ENCODE results near the gene HIVEP3.

The HIVEP3 gene

GRCh38 chr1:41749991-41750745 is 168.6 kb downstream of the HIVEP3 start:
- TF ChIP-seq POU2F2 (IDR thresholded peaks at IDR 0.05; ENCODE audit: low read depth, low read length) (no peak), PAX5 (IDR thresholded peaks at IDR 0.05; ENCODE audit: insufficient read depth, low read length, severe bottlenecking) (no peak), SPI1 (IDR thresholded peaks at IDR 0.05; ENCODE audit: low read depth, low read length) (no peak; the same call in 1 of the 2 replicates), POLR2A (IDR thresholded peaks at IDR 0.05; ENCODE audit: low read depth, low read length) (no peak), POLR2AphosphoS5 (IDR thresholded peaks at IDR 0.05; ENCODE audit: low read depth, low read length) (no peak), TAF1 (IDR thresholded peaks at IDR 0.05; ENCODE audit: low read depth, low read length) (no peak)
- DNase-seq (ENCODE audit: insufficient read length, low spot score) (no peak), FAIRE-seq (peak; percentile 52)

- no peak for DNase-seq (ENCODE audit: insufficient read length, low spot score)
- no peak for FAIRE-seq
- TF ChIP-seq POU2F2 (IDR thresholded peaks at IDR 0.05; ENCODE audit: low read depth, low read length) (peak; percentile 13; the same call in 1 of the 2 replicates), SPI1 (IDR thresholded peaks at IDR 0.05; ENCODE audit: low read depth, low read length) (peak; percentile 73), TAF1 (IDR thresholded peaks at IDR 0.05; ENCODE audit: low read depth, low read length) (no peak)
These were observed 173.7 kb downstream of the HIVEP3 start for GRCh38 chr1:41745022-41745421.

- DNase-seq (ENCODE audit: insufficient read length, low spot score) = no peak
These were observed 175.4 kb downstream of the HIVEP3 start for GRCh38 chr1:41743366-41743765.

GRCh38 chr1:41742219-41742618 is 176.5 kb downstream of the HIVEP3 start:
- no peak for DNase-seq (ENCODE audit: insufficient read length, low spot score)
- TF ChIP-seq SPI1 (IDR thresholded peaks at IDR 0.05; ENCODE audit: low read depth, low read length) = no peak
- no peak for TF ChIP-seq POLR2A (IDR thresholded peaks at IDR 0.05; ENCODE audit: low read depth, low read length)
- no peak for TF ChIP-seq TAF1 (IDR thresholded peaks at IDR 0.05; ENCODE audit: low read depth, low read length)
- no peak for FAIRE-seq

More at GRCh38 chr1:41743366-41743765, 175.4 kb downstream of the HIVEP3 start:
- no peak for FAIRE-seq
- TF ChIP-seq SPI1 (IDR thresholded peaks at IDR 0.05; ENCODE audit: low read depth, low read length) (no peak), PAX5 (IDR thresholded peaks at IDR 0.05; ENCODE audit: insufficient read depth, low read length, severe bottlenecking) (no peak), TAF1 (IDR thresholded peaks at IDR 0.05; ENCODE audit: low read depth, low read length) (no peak), POU2F2 (IDR thresholded peaks at IDR 0.05; ENCODE audit: low read depth, low read length) (no peak), POLR2AphosphoS5 (IDR thresholded peaks at IDR 0.05; ENCODE audit: low read depth, low read length) (no peak), POLR2A (IDR thresholded peaks at IDR 0.05; ENCODE audit: low read depth, low read length) (no peak)

GRCh38 chr1:41741244-41741643 is 177.5 kb downstream of the HIVEP3 start:
- FAIRE-seq = no peak
- TF ChIP-seq PAX5 (IDR thresholded peaks at IDR 0.05; ENCODE audit: insufficient read depth, low read length, severe bottlenecking) (no peak), TAF1 (IDR thresholded peaks at IDR 0.05; ENCODE audit: low read depth, low read length) (no peak), SPI1 (IDR thresholded peaks at IDR 0.05; ENCODE audit: low read depth, low read length) (no peak), POU2F2 (IDR thresholded peaks at IDR 0.05; ENCODE audit: low read depth, low read length) (no peak), POLR2AphosphoS5 (IDR thresholded peaks at IDR 0.05; ENCODE audit: low read depth, low read length) (no peak), POLR2A (IDR thresholded peaks at IDR 0.05; ENCODE audit: low read depth, low read length) (no peak)
- DNase-seq (ENCODE audit: insufficient read length, low spot score) = no peak

- peak; percentile 65 for TF ChIP-seq SPI1 (IDR thresholded peaks at IDR 0.05; ENCODE audit: low read depth, low read length)
- no peak for TF ChIP-seq POU2F2 (IDR thresholded peaks at IDR 0.05; ENCODE audit: low read depth, low read length)
- DNase-seq (ENCODE audit: insufficient read length, low spot score) = no peak
- FAIRE-seq = no peak
These were observed 178.0 kb downstream of the HIVEP3 start for GRCh38 chr1:41740630-41741239.

- DNase-seq (ENCODE audit: insufficient read length, low spot score) (no peak), FAIRE-seq (no peak)
- TF ChIP-seq POU2F2 (IDR thresholded peaks at IDR 0.05; ENCODE audit: low read depth, low read length) = no peak
- no peak for TF ChIP-seq SPI1 (IDR thresholded peaks at IDR 0.05; ENCODE audit: low read depth, low read length)
- TF ChIP-seq PAX5 (IDR thresholded peaks at IDR 0.05; ENCODE audit: insufficient read depth, low read length, severe bottlenecking) = no peak
- TF ChIP-seq POLR2A (IDR thresholded peaks at IDR 0.05; ENCODE audit: low read depth, low read length) = no peak
- no peak for TF ChIP-seq TAF1 (IDR thresholded peaks at IDR 0.05; ENCODE audit: low read depth, low read length)
- no peak for TF ChIP-seq POLR2AphosphoS5 (IDR thresholded peaks at IDR 0.05; ENCODE audit: low read depth, low read length)
These were observed 178.7 kb downstream of the HIVEP3 start for GRCh38 chr1:41740058-41740457.

- DNase-seq (ENCODE audit: insufficient read length, low spot score) (peak; percentile 54), FAIRE-seq (peak; percentile 91)
- TF ChIP-seq POLR2A (IDR thresholded peaks at IDR 0.05; ENCODE audit: low read depth, low read length) = no peak
- no peak; the same call in 1 of the 2 replicates for TF ChIP-seq POLR2AphosphoS5 (IDR thresholded peaks at IDR 0.05; ENCODE audit: low read depth, low read length)
- TF ChIP-seq TAF1 (IDR thresholded peaks at IDR 0.05; ENCODE audit: low read depth, low read length) = peak; percentile 46; the same call in 1 of the 2 replicates
- TF ChIP-seq PAX5 (IDR thresholded peaks at IDR 0.05; ENCODE audit: insufficient read depth, low read length, severe bottlenecking) = peak; percentile 18
- 0 out of 2 replicates have a peak, but pooled peaks have one; percentile 13 for TF ChIP-seq SPI1 (IDR thresholded peaks at IDR 0.05; ENCODE audit: low read depth, low read length)
- TF ChIP-seq POU2F2 (IDR thresholded peaks at IDR 0.05; ENCODE audit: low read depth, low read length) = no peak
These were observed 179.4 kb downstream of the HIVEP3 start for GRCh38 chr1:41739061-41739955.

- DNase-seq (ENCODE audit: insufficient read length, low spot score) (no peak), FAIRE-seq (peak; percentile 77)
- TF ChIP-seq POU2F2 (IDR thresholded peaks at IDR 0.05; ENCODE audit: low read depth, low read length) (no peak), POLR2AphosphoS5 (IDR thresholded peaks at IDR 0.05; ENCODE audit: low read depth, low read length) (no peak), PAX5 (IDR thresholded peaks at IDR 0.05; ENCODE audit: insufficient read depth, low read length, severe bottlenecking) (no peak), TAF1 (IDR thresholded peaks at IDR 0.05; ENCODE audit: low read depth, low read length) (no peak), SPI1 (IDR thresholded peaks at IDR 0.05; ENCODE audit: low read depth, low read length) (no peak), POLR2A (IDR thresholded peaks at IDR 0.05; ENCODE audit: low read depth, low read length) (no peak)
These were observed 180.2 kb downstream of the HIVEP3 start for GRCh38 chr1:41738475-41738874.

All from GM12891 (cell line).